Endothelial cell of umbilical vein (primary cell): ENCODE measurements around the gene GRXCR2. TPM values are rescaled to one million over a fixed set of nuclear protein-coding genes. Genes with fewer than 3 reads are reported as not detected.

Source experiments
- BruUV-seq: library from RNA; stranded (reverse); fragments of 400-500 nt; replicated peaks from 2 replicates; lab custom pipeline; 2021; lab: Mats Ljungman, UMichigan
- CTCF ChIA-PET: fragments of 300-600, 350-600 bp; sonication (Branson Sonifier 250); formaldehyde crosslinking; loops from one replicate; lab custom pipeline; 2021; ENCODE audit warnings: antibody characterized with exemption, inconsistent platforms; lab: Charles Lee
- POLR2A ChIA-PET: fragments of 300-600, 350-600 bp; sonication (Branson Sonifier 250); formaldehyde crosslinking; loops from one replicate; lab custom pipeline; 2021; ENCODE audit warnings: antibody characterized with exemption, inconsistent platforms; lab: Charles Lee
- DNase-seq: peaks from one replicate; pipeline ENCODE4 v3.0.0-alpha.2; 2011; ENCODE audit warnings: low read depth, low spot score
- FAIRE-seq: peaks from 2 replicates; lab custom pipeline; 2011; peaks lifted over from hg19 to GRCh38; lab: Jason Lieb, UNC
- H2AFZ ChIP-seq: 2 replicates; pipeline ENCODE4 v1.6.0; 2012; ENCODE audit warnings: low read depth, low read length, control low read depth, inconsistent platforms
- H3K27ac ChIP-seq: 2 replicates; pipeline ENCODE4 v1.5.1; 2011; ENCODE audit warnings: low read depth, mild to moderate bottlenecking, control low read depth, low read length, moderate library complexity; ENCODE audit not compliant: insufficient read depth
- H3K27me3 ChIP-seq, 2 experiments: 2 replicates each; pipeline versions ENCODE4 v1.6.0 to v1.6.1; 2011; ENCODE audit warnings: low read length in 2 of 2, mixed read lengths in 1 of 2; ENCODE audit not compliant: control insufficient read depth in 2 of 2, insufficient read depth in 2 of 2
- H3K36me3 ChIP-seq, 2 experiments: 2 replicates in 1 of 2; 3 replicates in 1 of 2; pipeline ENCODE4 v1.5.1; 2011; ENCODE audit warnings: low read length in 2 of 2, mild to moderate bottlenecking in 1 of 2, moderate library complexity in 1 of 2; ENCODE audit not compliant: control insufficient read depth in 2 of 2, insufficient read depth in 2 of 2; ENCODE audit errors: extremely low read depth in 1 of 2
- H3K4me1 ChIP-seq: 3 replicates; pipeline ENCODE4 v1.5.1; 2011; ENCODE audit warnings: mild to moderate bottlenecking, low read length; ENCODE audit not compliant: control insufficient read depth, insufficient read depth; ENCODE audit errors: extremely low read depth
- H3K4me2 ChIP-seq: 2 replicates; pipeline ENCODE4 v1.6.1; 2011; ENCODE audit warnings: low read length, control low read depth, mixed read lengths; ENCODE audit not compliant: insufficient read depth
- H3K4me3 ChIP-seq, 3 experiments: fragments of 200-600 bp in 1 of 3; sonication (generic), shearing (Covaris generic) in 1 of 3; replicated peaks in 1 of 3; 2 replicates each; pipeline ENCODE4 v1.5.1; 2011 to 2016; ENCODE audit warnings: control low read depth in 3 of 3, low read length in 3 of 3, mild to moderate bottlenecking in 2 of 3, inconsistent platforms in 1 of 3, low read depth in 1 of 3, moderate library complexity in 1 of 3; ENCODE audit not compliant: insufficient read depth in 1 of 3
- H3K79me2 ChIP-seq: 2 replicates; pipeline ENCODE4 v1.6.0; 2012; ENCODE audit warnings: low read length, inconsistent platforms; ENCODE audit not compliant: control insufficient read depth, insufficient read depth
- H3K9ac ChIP-seq: replicated peaks from 2 replicates; pipeline ENCODE3; 2011; ENCODE audit warnings: low read length, control low read depth; ENCODE audit not compliant: insufficient read depth; ENCODE audit errors: extremely low read depth
- H3K9me1 ChIP-seq: replicated peaks from 3 replicates; pipeline ENCODE4 v1.6.0; 2011; ENCODE audit warnings: mild to moderate bottlenecking, low read length; ENCODE audit not compliant: control insufficient read depth, insufficient read depth; ENCODE audit errors: extremely low read depth
- H3K9me3 ChIP-seq: replicated peaks from 2 replicates; pipeline ENCODE4 v1.5.1; 2012; ENCODE audit warnings: low read length, inconsistent platforms; ENCODE audit not compliant: control insufficient read depth, insufficient read depth
- H4K20me1 ChIP-seq: replicated peaks from 2 replicates; pipeline ENCODE3; 2011; ENCODE audit warnings: mild to moderate bottlenecking, low read length; ENCODE audit not compliant: control insufficient read depth, insufficient read depth; ENCODE audit errors: extremely low read depth
- CTCF ChIP-seq, 2 donors: IDR thresholded peaks; 1 replicate in 1 of 2; 2 replicates in 1 of 2; pipeline ENCODE4 v1.5.1; 2011; ENCODE audit warnings: low read length in 2 of 2, mild to moderate bottlenecking in 2 of 2, moderate library complexity in 2 of 2, control low read depth in 1 of 2, inconsistent platforms in 1 of 2, low read depth in 1 of 2; ENCODE audit not compliant: insufficient read depth in 1 of 2; ENCODE audit errors: extremely low read depth in 1 of 2
- EZH2 ChIP-seq: IDR thresholded peaks from 2 replicates; pipeline ENCODE4 v1.6.1; 2012; ENCODE audit warnings: borderline replicate concordance, low read depth, mild to moderate bottlenecking, moderate library complexity, low read length, inconsistent platforms; ENCODE audit not compliant: severe bottlenecking
- FOS ChIP-seq: IDR thresholded peaks from 2 replicates; pipeline ENCODE4 v1.6.1; 2011; ENCODE audit warnings: mild to moderate bottlenecking, low read length, moderate library complexity, borderline replicate concordance; ENCODE audit not compliant: insufficient read depth
- GATA2 ChIP-seq: IDR thresholded peaks from 2 replicates; pipeline ENCODE4 v1.7.0; 2011; ENCODE audit warnings: low read depth, mild to moderate bottlenecking, moderate library complexity, mixed read lengths, low read length; ENCODE audit not compliant: insufficient read length, insufficient read depth
- JUN ChIP-seq: IDR thresholded peaks from 2 replicates; pipeline ENCODE4 v1.6.1; 2011; ENCODE audit warnings: borderline replicate concordance, low read depth; ENCODE audit not compliant: insufficient read length, insufficient read depth
- MAX ChIP-seq: IDR thresholded peaks from 2 replicates; pipeline ENCODE4 v1.6.1; 2011; ENCODE audit not compliant: insufficient read depth, insufficient read length
- MYC ChIP-seq: IDR thresholded peaks from one replicate; pipeline ENCODE4 v1.6.1; 2011; ENCODE audit warnings: mild to moderate bottlenecking, low read depth, low read length
- POLR2A ChIP-seq: IDR thresholded peaks from 2 replicates; pipeline ENCODE4 v1.6.1; 2012; ENCODE audit warnings: low read depth, mild to moderate bottlenecking, control low read depth, low read length
- POLR2AphosphoS5 ChIP-seq: IDR thresholded peaks from 2 replicates; pipeline ENCODE4 v1.6.1; 2012; ENCODE audit warnings: low read depth, mild to moderate bottlenecking, control low read depth, low read length, moderate library complexity; ENCODE audit not compliant: insufficient read depth
- dilution Hi-C: fragments of 300-500 bp; cut with MboI; formaldehyde crosslinking; loops from one replicate; pipeline ENCODE4 v1.15.0; 2019; ENCODE audit warnings: low sequenced_read_pairs; ENCODE audit not compliant: extremely low pct_ligation_motif_present
- intact Hi-C: fragments of 100-400 bp; cut with micrococcal nuclease; formaldehyde crosslinking; loops from one replicate; pipeline ENCODE4 v1.10.0; 2022
- polyA plus RNA-seq, 4 experiments: library from polyadenylated mRNA; depleted of rRNA in 3 of 4; stranded (reverse) in 3 of 4; unstranded in 1 of 4; fragments of >200 nt; gene quantifications; 2 replicates each; pipeline versions ENCODE4 v1.2.1 to v1.2.3, GENCODE V29; 2011 to 2012; ENCODE audit warnings: missing spikeins in 1 of 4
- total RNA-seq: library from RNA; stranded (reverse); gene quantifications from 2 replicates; pipeline ENCODE4 v1.2.3, GENCODE V29; 2021

GRXCR2 gene
- total and polyA plus RNA-seq, 2 donors (not counting 3 experiments of a cell fraction or from before 2014, with no cell fraction given) = not detected

GRCh38 chr5:145872486-145872885 is 328 bp downstream of the GRXCR2 start:
- intact Hi-C loops = no loop called here

More at GRCh38 chr5:145872486-145872885, 328 bp downstream of the GRXCR2 start:
- dilution Hi-C loops = no loop called here
- Histone ChIP-seq H3K36me3 (no peaks in the 10 kb centered on the region), H3K9me1 (no peaks in the 10 kb centered on the region), H3K27ac (no peak overlapping the region), H3K4me3 (no peak overlapping the region), H3K9ac (no peak overlapping the region), H2AFZ (no peak overlapping the region), H3K27me3 (no peaks in the 10 kb centered on the region), H3K4me1 (no peaks in the 10 kb centered on the region), H3K4me2 (no peak overlapping the region), H3K79me2 (no peaks in the 10 kb centered on the region), H3K9me3 (no peaks in the 10 kb centered on the region), H4K20me1 (no peaks in the 10 kb centered on the region)
- ChIA-PET CTCF (interaction anchor here (1.3 to 1.5 kb wide), 2 partner anchors 10 to 16 kb away, joined by 4 read pairs; no protein-coding TSS in a partner anchor), POLR2A (no interaction called here)
- TF ChIP-seq GATA2 (no peak), CTCF (IDR thresholded peaks at IDR 0.05; ENCODE audit: extremely low read depth in 1 of 2, insufficient read depth in 1 of 2, low read depth in 1 of 2, low read length in 2 of 2) (no peak), MAX (no peak), MYC (no peak), JUN (no peak), POLR2A (no peak), EZH2 (no peak), FOS (no peak), POLR2AphosphoS5 (no peak)
- no TSS peak for BruUV-seq
- DNase-seq = no peak
- FAIRE-seq = no peak
